Esophagus squamous epithelium (tissue), 4 donors: ENCODE results near the gene GALK1.

ENCODE experiments used
- CTCF ChIP-seq, 6 experiments: fragments of 450-650 bp in 4 of 6; fragments of 200-600 bp in 2 of 6; sonication (generic) in 2 of 6; IDR thresholded peaks; one replicate each; pipeline ENCODE4 v1.5.1; 2016 to 2019; ENCODE audit warnings: antibody characterized with exemption in 6 of 6, mild to moderate bottlenecking in 4 of 6, moderate library complexity in 4 of 6
- POLR2A ChIP-seq, 4 donors: fragments of 450-650 bp; IDR thresholded peaks; one replicate each; pipeline ENCODE4 v1.6.1; 2017; ENCODE audit warnings: antibody characterized with exemption in 4 of 4, mild to moderate bottlenecking in 4 of 4, moderate library complexity in 3 of 4

GRCh38 chr17:75733471-75733870, 31.5 kb downstream of the GALK1 start:
- TF ChIP-seq CTCF (IDR thresholded peaks at IDR 0.05) (no peak), POLR2A (IDR thresholded peaks at IDR 0.05) (no peak)
